Loucy (cell line): ENCODE results near the gene ELL2.

ENCODE experiments used
- EZH2phosphoT487 ChIP-seq: fragments of 200-600 bp; IDR thresholded peaks from 2 replicates; pipeline ENCODE4 v1.6.1; 2018; ENCODE audit warnings: antibody characterized with exemption, mild to moderate bottlenecking, moderate library complexity, borderline replicate concordance
- TF ChIP-seq, protein P1 (sequence below): fragments of 200-600 bp; sonication (generic); conservative IDR thresholded peaks from 2 replicates; pipeline ENCODE4 v1.5.1; 2014; ENCODE audit warnings: mild to moderate bottlenecking, antibody characterized with exemption, low read length

GRCh38 chr5:95843733-95844223 is 117.9 kb downstream of the ELL2 start:
- TF ChIP-seq, protein P1, sequence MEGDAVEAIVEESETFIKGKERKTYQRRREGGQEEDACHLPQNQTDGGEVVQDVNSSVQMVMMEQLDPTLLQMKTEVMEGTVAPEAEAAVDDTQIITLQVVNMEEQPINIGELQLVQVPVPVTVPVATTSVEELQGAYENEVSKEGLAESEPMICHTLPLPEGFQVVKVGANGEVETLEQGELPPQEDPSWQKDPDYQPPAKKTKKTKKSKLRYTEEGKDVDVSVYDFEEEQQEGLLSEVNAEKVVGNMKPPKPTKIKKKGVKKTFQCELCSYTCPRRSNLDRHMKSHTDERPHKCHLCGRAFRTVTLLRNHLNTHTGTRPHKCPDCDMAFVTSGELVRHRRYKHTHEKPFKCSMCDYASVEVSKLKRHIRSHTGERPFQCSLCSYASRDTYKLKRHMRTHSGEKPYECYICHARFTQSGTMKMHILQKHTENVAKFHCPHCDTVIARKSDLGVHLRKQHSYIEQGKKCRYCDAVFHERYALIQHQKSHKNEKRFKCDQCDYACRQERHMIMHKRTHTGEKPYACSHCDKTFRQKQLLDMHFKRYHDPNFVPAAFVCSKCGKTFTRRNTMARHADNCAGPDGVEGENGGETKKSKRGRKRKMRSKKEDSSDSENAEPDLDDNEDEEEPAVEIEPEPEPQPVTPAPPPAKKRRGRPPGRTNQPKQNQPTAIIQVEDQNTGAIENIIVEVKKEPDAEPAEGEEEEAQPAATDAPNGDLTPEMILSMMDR, result no peak
- TF ChIP-seq EZH2phosphoT487, result no peak
